Adrenal gland (tissue), 12 donors: ENCODE measurements around the gene MGAT5. TPM values are rescaled to one million over a fixed set of nuclear protein-coding genes. Genes with fewer than 3 reads are reported as not detected.

Source experiments
- DNase-seq, 7 donors: peaks; one replicate each; pipeline ENCODE4 v3.0.0-alpha.2; 2019 to 2020
- H3K27ac ChIP-seq, 5 donors: fragments of 200-600 bp; sonication (generic) in 4 of 5; 1 replicate in 3 of 5; 2 replicates in 2 of 5; pipeline versions ENCODE4 v1.5.1 to v1.8.0; 2016 to 2020; ENCODE audit warnings: mild to moderate bottlenecking in 1 of 5
- H3K27me3 ChIP-seq: fragments of 200-600 bp; 2 replicates; pipeline ENCODE4 v1.8.0; 2021
- H3K36me3 ChIP-seq, 2 donors: fragments of 200-600 bp; replicated peaks in 1 of 2; 1 replicate in 1 of 2; 2 replicates in 1 of 2; pipeline versions ENCODE4 v1.5.1 to v1.8.0; 2018 to 2022
- H3K4me1 ChIP-seq, 2 donors: fragments of 200-600 bp; replicated peaks in 1 of 2; 1 replicate in 1 of 2; 2 replicates in 1 of 2; pipeline versions ENCODE4 v1.5.1 to v1.8.0; 2018 to 2021
- H3K4me3 ChIP-seq, 4 donors: fragments of 200-600 bp; sonication (generic) in 3 of 4; one replicate each; pipeline ENCODE4 v1.5.1; 2016 to 2018
- H3K9me3 ChIP-seq, 3 donors: fragments of 200-600 bp; sonication (generic) in 1 of 3; replicated peaks in 1 of 3; 1 replicate in 2 of 3; 2 replicates in 1 of 3; pipeline versions ENCODE4 v1.5.1 to v1.8.0; 2016 to 2021
- POLR2A ChIP-seq, 2 donors: fragments of 450-650 bp; IDR thresholded peaks; one replicate each; pipeline ENCODE4 v1.6.1; 2017; ENCODE audit warnings: antibody characterized with exemption in 2 of 2, mild to moderate bottlenecking in 2 of 2, moderate library complexity in 1 of 2
- WGBS, 4 donors: extraction: QIAGEN DNeasy Blood & Tissue Kit in 2 of 4; methylation state at CpG; one replicate each; pipeline versions ENCODE4 v1.1.5 to v1.1.7; 2013 to 2017; 5-methylcytosine and 5-hydroxymethylcytosine counted together
- intact Hi-C, 2 donors: fragments of 100-400 bp; cut with DNase I; formaldehyde crosslinking; loops; one replicate each; pipeline versions ENCODE4 v1.14.1 to v1.15.0; 2022 to 2023
- polyA plus RNA-seq, 3 donors: library from polyadenylated mRNA; stranded (reverse); fragments of 200-250 nt in 2 of 3; fragments of 350-450 nt in 1 of 3; fragmentation: Illumina TruSeq in 1 of 3; extraction: RNeasy Lipid Tissue Mini Kit (QIAGEN cat#74804) in 1 of 3; gene quantifications; one replicate each; pipeline ENCODE4 v1.2.3, GENCODE V29; 2013 to 2014
- total RNA-seq, 9 donors: library from RNA; depleted of rRNA in 4 of 9; stranded (reverse); fragments of >200 nt in 4 of 9; fragments of 120-200 nt in 1 of 9; fragmentation: NEBNext Ultra II Directional in 1 of 9; extraction: Animal tissue kit (Norgen Biotek cat#: 25700) in 1 of 9; gene quantifications; one replicate each; pipeline versions ENCODE4 v1.1.0 to v1.2.4, GENCODE V29; 2013 to 2023
- TF ChIP-seq, protein P1 (sequence below), 6 experiments: fragments of 450-650 bp in 4 of 6; fragments of 200-600 bp in 2 of 6; sonication (generic) in 1 of 6; IDR thresholded peaks; 1 replicate in 5 of 6; 2 replicates in 1 of 6; pipeline versions ENCODE4 v1.5.1 to v1.8.0; 2016 to 2021; ENCODE audit warnings: antibody characterized with exemption in 6 of 6, mild to moderate bottlenecking in 2 of 6, moderate library complexity in 1 of 6
- donor health status: healthy with polysubstance abuse.
- donor health status: Bipolar disorder and iron deficiency.
- donor health status: DM: yes; HTN: yes; CAD: no.
- donor health status: DM: no; HTN: no; CAD: no.
- donor health status: DM: no; HTN: no; CAD: no.
- donor health status: DM: yes; HTN: yes; CAD: no.

Gene MGAT5
- total and polyA plus RNA-seq, 12 donors = 2.9 to 74.6 (median 41.1) TPM

DNA sequence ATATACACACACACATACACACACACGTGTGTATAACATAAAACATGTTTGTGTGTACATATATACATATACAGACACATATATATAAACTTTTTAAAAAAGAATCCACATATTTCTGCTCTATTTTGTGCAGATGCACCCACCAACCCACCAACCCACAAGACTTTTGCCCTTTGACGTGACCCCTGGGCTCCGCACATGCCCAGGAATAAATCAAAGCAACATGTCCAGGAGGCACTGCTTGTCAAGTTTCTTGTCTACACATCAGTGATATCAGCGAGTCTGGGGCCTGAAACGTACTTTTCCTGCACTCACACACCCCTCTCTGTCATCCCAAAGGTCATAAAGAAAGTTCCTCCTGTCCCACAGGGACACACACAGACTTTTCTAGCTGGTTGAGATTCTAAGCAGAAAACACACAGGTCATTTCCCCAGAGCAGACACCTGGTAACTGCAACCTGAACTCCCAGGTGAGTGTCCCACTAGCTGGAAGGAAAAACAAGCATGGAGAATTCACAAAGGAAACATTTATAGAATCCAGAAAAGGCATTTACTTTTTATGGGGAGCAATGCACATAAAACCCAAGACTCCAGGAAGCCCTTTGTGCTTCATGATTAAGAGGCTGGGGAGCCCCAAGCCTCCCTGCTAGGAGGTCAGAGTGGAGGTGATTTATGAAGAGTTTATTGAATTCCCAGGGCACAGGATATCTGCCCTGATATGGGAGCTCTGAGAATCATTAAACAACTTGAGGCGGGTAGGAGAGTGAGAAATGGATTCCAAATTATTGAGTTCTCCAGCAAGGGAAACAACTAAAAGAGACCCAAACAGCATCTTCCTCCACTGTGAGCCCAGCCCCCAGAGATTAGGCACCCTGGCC lies 211.6 kb downstream of the MGAT5 start:
- Histone ChIP-seq H3K27me3 (no peaks in the 10 kb centered on the region), H3K9me3 (no peaks in the 10 kb centered on the region)
- WGBS, 4 donors = 75 to 85% (median 83%) methylated on average over 6 of the region's 6 CpGs

DNA sequence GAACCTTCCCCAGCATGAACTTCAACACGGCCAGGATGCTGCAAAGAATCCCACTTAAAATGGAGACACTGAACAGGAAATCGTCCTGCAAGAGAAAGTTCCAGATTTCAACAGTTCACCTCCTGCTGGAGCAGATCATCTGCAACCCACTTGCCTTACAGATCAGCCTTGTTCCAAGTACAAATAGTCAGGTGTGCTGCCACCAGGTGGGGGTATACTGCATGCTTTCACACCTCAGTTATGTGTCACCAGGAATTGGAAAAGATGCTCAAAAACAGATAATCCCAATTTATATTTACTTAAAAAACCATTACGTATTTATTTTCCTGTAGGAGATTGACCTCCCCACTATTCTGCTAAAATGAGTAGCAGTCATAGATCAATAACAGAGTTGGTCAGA lies 212.3 kb downstream of the MGAT5 start:
- H3K27me3 ChIP-seq = no peaks in the 10 kb centered on the region
- no peak overlapping the region for H3K27ac ChIP-seq
- DNase-seq = peak in 3 of 7 donors; percentile 22 to 62 (median 27)
- H3K9me3 ChIP-seq = no peaks in the 10 kb centered on the region
- no peaks in the 10 kb centered on the region for H3K4me1 ChIP-seq
- WGBS, 4 donors = 64 to 81% (median 76%) methylated on average over 3 of the region's 3 CpGs
- intact Hi-C loops = no loop called here
- H3K36me3 ChIP-seq = no peaks in the 10 kb centered on the region
- no peak for TF ChIP-seq POLR2A (IDR thresholded peaks at IDR 0.05)
- TF ChIP-seq, protein P1, sequence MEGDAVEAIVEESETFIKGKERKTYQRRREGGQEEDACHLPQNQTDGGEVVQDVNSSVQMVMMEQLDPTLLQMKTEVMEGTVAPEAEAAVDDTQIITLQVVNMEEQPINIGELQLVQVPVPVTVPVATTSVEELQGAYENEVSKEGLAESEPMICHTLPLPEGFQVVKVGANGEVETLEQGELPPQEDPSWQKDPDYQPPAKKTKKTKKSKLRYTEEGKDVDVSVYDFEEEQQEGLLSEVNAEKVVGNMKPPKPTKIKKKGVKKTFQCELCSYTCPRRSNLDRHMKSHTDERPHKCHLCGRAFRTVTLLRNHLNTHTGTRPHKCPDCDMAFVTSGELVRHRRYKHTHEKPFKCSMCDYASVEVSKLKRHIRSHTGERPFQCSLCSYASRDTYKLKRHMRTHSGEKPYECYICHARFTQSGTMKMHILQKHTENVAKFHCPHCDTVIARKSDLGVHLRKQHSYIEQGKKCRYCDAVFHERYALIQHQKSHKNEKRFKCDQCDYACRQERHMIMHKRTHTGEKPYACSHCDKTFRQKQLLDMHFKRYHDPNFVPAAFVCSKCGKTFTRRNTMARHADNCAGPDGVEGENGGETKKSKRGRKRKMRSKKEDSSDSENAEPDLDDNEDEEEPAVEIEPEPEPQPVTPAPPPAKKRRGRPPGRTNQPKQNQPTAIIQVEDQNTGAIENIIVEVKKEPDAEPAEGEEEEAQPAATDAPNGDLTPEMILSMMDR (IDR thresholded peaks at IDR 0.05) = peak in 3 of 6 experiments; percentile 12 to 25 (median 19)
- no peak overlapping the region for H3K4me3 ChIP-seq

More for the DNA sequence above, 211.6 kb downstream of the MGAT5 start:
- intact Hi-C loops = no loop called here
- H3K4me1 ChIP-seq = no peaks in the 10 kb centered on the region
- no peak for TF ChIP-seq POLR2A (IDR thresholded peaks at IDR 0.05)
- TF ChIP-seq, protein P1 (IDR thresholded peaks at IDR 0.05) = no peak
- no peaks in the 10 kb centered on the region for H3K36me3 ChIP-seq
- DNase-seq = peak in 2 of 7 donors; percentile 6 to 30
- no peak overlapping the region for H3K4me3 ChIP-seq
- no peak overlapping the region for H3K27ac ChIP-seq

DNA sequence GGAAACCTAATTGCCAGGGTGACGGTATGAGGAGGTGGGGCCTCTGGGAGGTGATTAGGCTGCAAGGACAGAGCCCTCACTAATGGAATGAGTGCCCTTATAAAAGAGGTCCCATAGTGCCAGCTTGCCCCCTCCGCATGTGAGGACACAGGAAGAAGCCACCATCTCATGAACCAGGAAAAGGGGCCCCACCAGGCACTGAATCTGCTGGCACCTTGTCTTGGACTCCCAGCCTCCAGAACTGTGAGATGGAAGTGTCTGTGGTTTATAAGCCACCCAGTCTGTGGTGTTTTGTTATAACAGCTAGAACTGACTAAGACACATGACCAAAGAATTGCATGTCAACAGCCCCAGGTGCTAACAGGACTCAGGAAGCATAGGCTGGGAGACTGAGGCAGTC lies 214.3 kb downstream of the MGAT5 start:
- no peaks in the 10 kb centered on the region for H3K36me3 ChIP-seq
- WGBS, 4 donors = 93 to 100% (median 94%) methylated on average over 2 of the region's 2 CpGs

DNA sequence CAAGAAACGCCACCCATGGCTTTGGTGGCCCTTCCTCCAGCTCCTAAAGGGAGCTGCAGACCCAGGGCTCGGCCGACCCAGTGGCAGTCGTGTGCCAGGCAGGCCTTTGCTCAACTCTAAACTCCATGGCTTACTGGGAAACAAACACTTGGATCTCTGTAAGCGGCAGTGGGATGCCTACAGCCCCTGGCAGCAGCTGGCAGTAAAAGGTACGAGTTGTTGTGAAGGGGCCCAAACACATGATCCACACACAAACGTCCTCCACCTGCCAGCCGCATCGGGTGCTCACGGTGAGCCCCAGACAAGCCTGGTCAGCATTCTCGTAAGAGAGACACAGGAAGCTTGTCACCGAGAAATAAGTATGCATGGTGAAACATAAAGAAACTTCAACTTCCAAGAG lies 214.9 kb downstream of the MGAT5 start:
- Histone ChIP-seq H3K36me3 (no peaks in the 10 kb centered on the region), H3K4me3 (no peak overlapping the region), H3K9me3 (peaks cover 0 to 7% (median 0%) of the 10 kb centered on the region in 3 donors), H3K27ac (no peak overlapping the region), H3K4me1 (no peaks in the 10 kb centered on the region), H3K27me3 (no peaks in the 10 kb centered on the region)
- 91 to 96% (median 93%) methylated on average over 7 to 12 of the region's 12 CpGs for WGBS, 4 donors
- intact Hi-C loops = no loop called here
- TF ChIP-seq, protein P1 (IDR thresholded peaks at IDR 0.05) = no peak
- no peak for TF ChIP-seq POLR2A (IDR thresholded peaks at IDR 0.05)
- DNase-seq = peak in 2 of 7 donors; percentile 1 to 41

More for the DNA sequence above, 214.3 kb downstream of the MGAT5 start:
- intact Hi-C loops = no loop called here
- Histone ChIP-seq H3K4me1 (no peaks in the 10 kb centered on the region), H3K9me3 (peaks cover 0 to 1% (median 0%) of the 10 kb centered on the region in 3 donors), H3K27me3 (no peaks in the 10 kb centered on the region), H3K4me3 (no peak overlapping the region), H3K27ac (no peak overlapping the region)
- peak in 1 of 7 donors; percentile 30 for DNase-seq
- no peak for TF ChIP-seq POLR2A (IDR thresholded peaks at IDR 0.05)
- TF ChIP-seq, protein P1 (IDR thresholded peaks at IDR 0.05) = no peak
